Activated T-helper 17 cell treated with anti-CD3 and anti-CD28 coated beads, Interleukin-2, amount 50 U/mL, for 72 hours (primary cell): ENCODE data around the gene ME3. TPM values are rescaled to one million over a fixed set of nuclear protein-coding genes. Genes with fewer than 3 reads are reported as not detected.

Source experiments
- ATAC-seq: fragments of 150-1000 bp; cut with Tn5 transposase; replicated peaks from 2 replicates; pipeline ENCODE4 v1.10.0; 2021; ENCODE audit warnings: mild to moderate bottlenecking, moderate library complexity
- H3K27ac Mint-ChIP-seq: one replicate; pipeline ENCODE4 v1.8.0; 2022; ENCODE audit warnings: mixed read lengths
- H3K27me3 Mint-ChIP-seq: one replicate; pipeline ENCODE4 v1.8.0; 2022; ENCODE audit warnings: mixed read lengths
- H3K36me3 Mint-ChIP-seq: one replicate; pipeline ENCODE4 v1.8.0; 2022; ENCODE audit warnings: low read depth, mild to moderate bottlenecking, mixed read lengths
- H3K4me1 Mint-ChIP-seq: one replicate; pipeline ENCODE4 v1.8.0; 2022; ENCODE audit warnings: mixed read lengths
- H3K4me3 Mint-ChIP-seq: one replicate; pipeline ENCODE4 v1.8.0; 2022; ENCODE audit warnings: mild to moderate bottlenecking, mixed read lengths
- H3K9me3 Mint-ChIP-seq: one replicate; pipeline ENCODE4 v1.8.0; 2022; ENCODE audit warnings: mixed read lengths
- total RNA-seq, 2 donors: library from RNA; stranded (reverse); gene quantifications; one replicate each; pipeline ENCODE4 v1.2.3, GENCODE V29; 2022

Gene ME3
- total RNA-seq, 2 donors from 2014 or later = 1.5 to 2.9 TPM

GRCh38 chr11:86476109-86476861 is 196.1 kb downstream of the ME3 start:
- Mint-ChIP-seq H3K27ac (no peak overlapping the region), H3K36me3 (no peaks in the 10 kb centered on the region), H3K4me1 (no peaks in the 10 kb centered on the region), H3K9me3 (no peaks in the 10 kb centered on the region), H3K4me3 (no peak overlapping the region), H3K27me3 (no peaks in the 10 kb centered on the region)
- no peak for ATAC-seq

DNA sequence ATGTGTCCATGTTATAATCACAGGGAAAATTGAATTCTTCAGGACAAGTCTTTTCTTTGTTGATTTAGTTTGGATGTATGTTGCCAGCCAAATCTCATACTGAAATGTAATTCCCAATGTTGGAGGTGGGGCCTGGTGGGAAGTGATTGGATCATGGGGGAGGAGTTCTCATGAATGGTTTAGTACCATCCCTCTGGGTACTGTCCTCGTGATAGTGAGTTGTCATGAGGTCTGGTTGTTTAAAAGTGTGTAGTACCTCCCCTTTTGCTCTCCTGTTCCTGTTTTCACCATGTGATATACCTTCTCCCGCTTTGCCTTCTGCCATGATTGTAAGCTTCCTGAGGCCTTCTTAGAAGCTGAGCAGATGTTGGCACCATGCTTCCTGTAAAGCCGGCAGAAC is 197.4 kb downstream of the ME3 start:
- no peak for ATAC-seq
- Mint-ChIP-seq H3K9me3 (no peaks in the 10 kb centered on the region), H3K27ac (no peak overlapping the region), H3K27me3 (no peaks in the 10 kb centered on the region), H3K4me1 (no peaks in the 10 kb centered on the region), H3K4me3 (no peak overlapping the region), H3K36me3 (no peaks in the 10 kb centered on the region)

DNA sequence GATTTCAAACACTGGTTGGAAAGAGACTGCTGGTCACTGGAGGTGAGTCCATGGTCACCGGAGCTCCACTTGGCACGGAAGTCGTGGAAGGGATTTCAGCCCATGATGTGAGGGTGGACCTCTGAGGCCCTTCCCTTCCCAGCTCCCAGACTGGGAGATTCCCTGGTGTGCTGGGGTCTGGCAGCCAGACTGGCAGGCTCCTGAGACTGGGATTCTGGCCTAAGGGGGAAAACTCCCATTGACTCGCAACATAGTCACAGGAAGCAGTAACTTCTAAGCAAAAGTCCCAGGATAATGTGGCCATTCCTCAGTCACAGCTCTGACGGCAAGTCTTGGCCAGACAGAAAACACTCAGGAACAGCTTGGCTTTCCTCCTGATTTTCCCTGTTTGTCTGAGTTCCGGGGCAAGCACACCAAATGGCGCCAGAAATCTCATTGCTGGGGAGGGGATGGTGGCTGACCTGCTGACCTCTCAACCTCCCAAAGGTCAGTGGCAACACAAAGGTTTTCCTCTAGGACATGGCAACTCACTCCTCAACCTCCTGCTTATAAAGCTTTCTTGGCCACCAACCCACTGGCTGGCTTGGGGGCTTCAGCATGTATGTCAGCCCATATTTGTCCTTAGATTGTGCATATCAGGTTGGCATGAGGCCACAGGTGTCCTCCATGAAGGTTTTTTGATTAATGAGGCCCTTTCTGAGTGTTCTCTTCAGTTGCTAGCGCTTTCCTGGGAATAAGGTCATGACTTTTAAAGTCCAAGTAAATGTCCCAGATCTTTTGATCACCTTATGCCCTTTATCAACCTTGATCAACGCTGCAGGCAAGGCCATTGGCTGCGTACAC is 198.2 kb downstream of the ME3 start:
- Mint-ChIP-seq H3K27me3 (no peaks in the 10 kb centered on the region), H3K27ac (no peak overlapping the region), H3K9me3 (no peaks in the 10 kb centered on the region), H3K36me3 (no peaks in the 10 kb centered on the region), H3K4me3 (no peak overlapping the region), H3K4me1 (no peaks in the 10 kb centered on the region)
- ATAC-seq = no peak

- no peak overlapping the region for H3K27ac Mint-ChIP-seq
- no peaks in the 10 kb centered on the region for H3K9me3 Mint-ChIP-seq
- H3K4me1 Mint-ChIP-seq = no peaks in the 10 kb centered on the region
- ATAC-seq = no peak
- no peak overlapping the region for H3K4me3 Mint-ChIP-seq
- H3K27me3 Mint-ChIP-seq = no peaks in the 10 kb centered on the region
- H3K36me3 Mint-ChIP-seq = no peaks in the 10 kb centered on the region
These were observed 202.7 kb downstream of the ME3 start for GRCh38 chr11:86469491-86470388.

DNA sequence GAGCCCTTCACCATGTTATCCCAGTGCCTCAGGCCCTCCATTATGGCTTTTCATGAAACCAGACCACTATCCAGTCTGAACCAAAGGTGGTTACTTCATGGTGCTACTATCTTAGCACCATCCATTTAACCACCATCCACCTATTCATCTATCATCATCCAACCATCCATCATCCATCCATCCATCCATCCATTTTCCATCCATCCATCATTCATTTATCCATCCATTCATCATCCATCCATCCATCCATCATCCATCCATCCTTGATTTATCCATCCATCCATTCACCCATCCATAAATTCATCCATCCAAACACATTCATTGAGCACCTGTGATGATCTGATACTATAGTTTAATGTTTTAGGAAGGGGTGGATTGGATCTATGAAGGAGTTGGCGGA is 204.2 kb downstream of the ME3 start:
- H3K4me3 Mint-ChIP-seq = no peak overlapping the region
- H3K36me3 Mint-ChIP-seq = no peaks in the 10 kb centered on the region
- no peaks in the 10 kb centered on the region for H3K27me3 Mint-ChIP-seq
- H3K4me1 Mint-ChIP-seq = no peaks in the 10 kb centered on the region
- H3K27ac Mint-ChIP-seq = no peak overlapping the region
- no peak for ATAC-seq
- no peaks in the 10 kb centered on the region for H3K9me3 Mint-ChIP-seq

- Mint-ChIP-seq H3K27me3 (no peaks in the 10 kb centered on the region), H3K4me1 (peaks cover 7% of the 10 kb centered on the region), H3K4me3 (no peak overlapping the region), H3K9me3 (no peaks in the 10 kb centered on the region), H3K36me3 (no peaks in the 10 kb centered on the region), H3K27ac (peak overlapping the region; percentile 13)
- no peak for ATAC-seq
These were observed 207.8 kb downstream of the ME3 start for GRCh38 chr11:86464509-86465221.

DNA sequence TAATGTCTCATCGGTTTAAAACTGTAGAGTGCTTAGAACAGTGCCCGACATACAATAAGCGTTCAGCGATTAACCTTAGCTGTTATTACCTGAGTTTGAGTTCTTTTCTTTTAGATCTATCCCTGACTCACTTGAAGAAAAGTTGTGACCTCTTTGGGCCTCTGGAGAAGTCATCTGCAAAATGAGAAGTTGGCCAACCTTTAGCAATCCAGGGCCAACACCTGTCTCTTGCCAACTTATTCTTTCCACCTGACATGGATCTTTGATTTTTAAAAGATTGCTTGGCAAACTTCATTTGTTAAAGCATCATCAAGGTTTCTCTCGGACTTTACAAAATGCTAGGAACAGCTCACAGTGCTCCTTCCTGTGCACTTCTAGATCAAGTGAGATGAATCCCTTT is 208.5 kb downstream of the ME3 start:
- Mint-ChIP-seq H3K27me3 (no peaks in the 10 kb centered on the region), H3K9me3 (no peaks in the 10 kb centered on the region)

DNA sequence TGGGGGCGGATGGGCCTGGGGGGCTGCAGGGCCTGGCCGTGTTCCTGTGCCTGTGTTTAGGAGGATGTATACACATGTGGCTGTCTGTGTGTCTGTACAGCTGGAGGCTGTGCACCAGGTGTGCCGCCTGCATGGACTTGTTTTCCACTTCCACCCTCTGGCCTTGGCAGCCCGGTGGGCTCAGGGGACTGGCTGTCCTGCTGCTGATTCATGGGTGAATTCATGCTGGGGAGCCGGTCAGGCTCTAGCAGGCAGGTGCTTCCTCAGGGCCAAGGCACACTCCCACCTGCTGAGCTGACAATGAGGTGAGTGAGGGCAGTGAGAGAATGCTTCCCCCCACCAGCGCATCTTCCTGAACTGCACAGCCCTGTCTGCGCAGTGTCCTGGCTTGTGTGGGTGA is 209.3 kb downstream of the ME3 start:
- Mint-ChIP-seq H3K27me3 (no peaks in the 10 kb centered on the region), H3K4me3 (no peak overlapping the region), H3K4me1 (peaks cover 7% of the 10 kb centered on the region), H3K36me3 (no peaks in the 10 kb centered on the region), H3K27ac (no peak overlapping the region), H3K9me3 (no peaks in the 10 kb centered on the region)
- no peak for ATAC-seq

More for the DNA sequence above, 208.5 kb downstream of the ME3 start:
- no peak for ATAC-seq
- peaks cover 7% of the 10 kb centered on the region for H3K4me1 Mint-ChIP-seq
- no peak overlapping the region for H3K27ac Mint-ChIP-seq
- H3K36me3 Mint-ChIP-seq = no peaks in the 10 kb centered on the region
- H3K4me3 Mint-ChIP-seq = no peak overlapping the region

- ATAC-seq = no peak
- no peaks in the 10 kb centered on the region for H3K36me3 Mint-ChIP-seq
- no peaks in the 10 kb centered on the region for H3K9me3 Mint-ChIP-seq
- peaks cover 7% of the 10 kb centered on the region for H3K4me1 Mint-ChIP-seq
- H3K4me3 Mint-ChIP-seq = no peak overlapping the region
- no peaks in the 10 kb centered on the region for H3K27me3 Mint-ChIP-seq
- no peak overlapping the region for H3K27ac Mint-ChIP-seq
These were observed 210.5 kb downstream of the ME3 start for GRCh38 chr11:86461892-86462291.

GRCh38 chr11:86460461-86461385 is 211.7 kb downstream of the ME3 start:
- no peak overlapping the region for H3K4me3 Mint-ChIP-seq
- H3K36me3 Mint-ChIP-seq = no peaks in the 10 kb centered on the region
- no peaks in the 10 kb centered on the region for H3K9me3 Mint-ChIP-seq
- H3K4me1 Mint-ChIP-seq = peaks cover 7% of the 10 kb centered on the region
- no peaks in the 10 kb centered on the region for H3K27me3 Mint-ChIP-seq
- peak; percentile 76 for ATAC-seq
- no peak overlapping the region for H3K27ac Mint-ChIP-seq

- Mint-ChIP-seq H3K27ac (no peak overlapping the region), H3K36me3 (no peaks in the 10 kb centered on the region), H3K4me1 (peaks cover 7% of the 10 kb centered on the region), H3K4me3 (no peak overlapping the region), H3K9me3 (no peaks in the 10 kb centered on the region), H3K27me3 (no peaks in the 10 kb centered on the region)
- no peak for ATAC-seq
These were observed 212.5 kb downstream of the ME3 start for GRCh38 chr11:86459682-86460460.

- no peaks in the 10 kb centered on the region for H3K9me3 Mint-ChIP-seq
- no peaks in the 10 kb centered on the region for H3K27me3 Mint-ChIP-seq
- no peak overlapping the region for H3K27ac Mint-ChIP-seq
- no peak overlapping the region for H3K4me3 Mint-ChIP-seq
- H3K4me1 Mint-ChIP-seq = peaks cover 7% of the 10 kb centered on the region
- ATAC-seq = no peak
- H3K36me3 Mint-ChIP-seq = no peaks in the 10 kb centered on the region
These were observed 213.4 kb downstream of the ME3 start for GRCh38 chr11:86459002-86459385.
